HepG2 (cell line): Measurements from ENCODE around the gene SEC31B. TPM values are rescaled to one million over a fixed set of nuclear protein-coding genes. Genes with fewer than 3 reads are reported as not detected.

Experiments used
- ADNP ChIP-seq: sonication (generic); formaldehyde crosslinking; IDR thresholded peaks from 2 replicates; pipeline ENCODE4 v1.4.0; 2020; ENCODE audit warnings: missing genetic modification reagents
- ETV6 ChIP-seq: sonication (generic); formaldehyde crosslinking; conservative IDR thresholded peaks from 2 replicates; pipeline ENCODE4 v1.4.0; 2020; ENCODE audit warnings: missing genetic modification reagents
- HMG20B ChIP-seq: conservative IDR thresholded peaks from 2 replicates; pipeline ENCODE4 v1.6.1; 2016; ENCODE audit warnings: missing genetic modification reagents, missing compliant biosample characterization
- HNF4G ChIP-seq, 2 experiments: sonication (generic) in 1 of 2; formaldehyde crosslinking in 1 of 2; IDR thresholded peaks; 2 replicates each; pipeline versions ENCODE4 v1.4.0 to v1.6.1; 2011 to 2020; ENCODE audit warnings: borderline replicate concordance in 2 of 2, low read depth in 2 of 2, mild to moderate bottlenecking in 2 of 2, low read length in 1 of 2, missing genetic modification reagents in 1 of 2, moderate library complexity in 1 of 2
- MYNN ChIP-seq: sonication (generic); formaldehyde crosslinking; IDR thresholded peaks from 2 replicates; pipeline ENCODE4 v1.4.0; 2020; ENCODE audit warnings: mild to moderate bottlenecking, low read depth, missing genetic modification reagents
- NFYC ChIP-seq: IDR thresholded peaks from 2 replicates; pipeline ENCODE4 v1.6.1; 2016; ENCODE audit warnings: missing genetic modification reagents, missing compliant biosample characterization
- POLR2AphosphoS2 ChIP-seq: IDR thresholded peaks from 2 replicates; pipeline ENCODE4 v1.6.1; 2011; ENCODE audit warnings: low read depth, low read length, improper control_type of control experiment
- PRMT3 ChIP-seq: sonication (generic); formaldehyde crosslinking; IDR thresholded peaks from 2 replicates; pipeline ENCODE4 v1.8.1; 2022; ENCODE audit warnings: low read depth, mild to moderate bottlenecking, moderate library complexity, missing genetic modification reagents, borderline replicate concordance
- PRPF4 ChIP-seq: fragments of 200-400 bp; formaldehyde crosslinking; IDR thresholded peaks from 2 replicates; pipeline ENCODE4 v1.6.1; 2016; ENCODE audit warnings: low read length, low read depth; ENCODE audit not compliant: poor library complexity, severe bottlenecking
- RBM39 ChIP-seq: fragments of 200-400 bp; formaldehyde crosslinking; IDR thresholded peaks from one replicate; pipeline ENCODE4 v1.6.1; 2018; ENCODE audit warnings: antibody characterized with exemption, mild to moderate bottlenecking, low read depth, low read length; ENCODE audit not compliant: poor library complexity, severe bottlenecking
- REL ChIP-seq: sonication (generic); formaldehyde crosslinking; conservative IDR thresholded peaks from 2 replicates; pipeline ENCODE4 v1.8.0; 2022; ENCODE audit warnings: mild to moderate bottlenecking, missing genetic modification reagents, moderate library complexity
- RFX5 ChIP-seq: IDR thresholded peaks from 2 replicates; pipeline ENCODE4 v1.6.1; 2011; ENCODE audit warnings: low read depth, low read length, improper control_type of control experiment
- SAP130 ChIP-seq: IDR thresholded peaks from 2 replicates; pipeline ENCODE4 v1.6.1; 2016; ENCODE audit warnings: low read depth
- SATB2 ChIP-seq: sonication (generic); formaldehyde crosslinking; IDR thresholded peaks from 2 replicates; pipeline ENCODE4 v1.5.0; 2020; ENCODE audit warnings: missing genetic modification reagents
- ZBTB40 ChIP-seq, 2 experiments: fragments of 450-650 bp in 1 of 2; sonication (generic) in 1 of 2; formaldehyde crosslinking in 1 of 2; IDR thresholded peaks; 2 replicates each; pipeline versions ENCODE4 v1.6.1 to v1.8.0; 2016 to 2022; ENCODE audit warnings: antibody characterized with exemption in 1 of 2, mild to moderate bottlenecking in 1 of 2, missing genetic modification reagents in 1 of 2
- ZNF382 ChIP-seq: sonication (generic); formaldehyde crosslinking; IDR thresholded peaks from 2 replicates; pipeline ENCODE4 v1.5.0; 2020; ENCODE audit warnings: missing genetic modification reagents, mild to moderate bottlenecking, borderline replicate concordance
- polyA plus RNA-seq, 8 experiments: library from polyadenylated mRNA; depleted of rRNA in 3 of 8; stranded (reverse) in 7 of 8; unstranded in 1 of 8; fragments of >200 nt; fragmentation: Illumina TruSeq in 4 of 8; extraction: Trizol in 4 of 8; gene quantifications; 2 replicates each; pipeline versions ENCODE4 v1.2.1 to v1.2.3, GENCODE V29; 2011 to 2016; ENCODE audit warnings: low read depth in 4 of 8, missing spikeins in 1 of 8, mixed read lengths in 1 of 8; ENCODE audit not compliant: insufficient read depth in 1 of 8
- total RNA-seq, 5 experiments: library from RNA; depleted of rRNA; stranded (reverse); fragments of >200 nt; fragmentation: Illumina TruSeq; extraction: Trizol; gene quantifications; 2 replicates each; pipeline ENCODE4 v1.2.3, GENCODE V29; 2016; ENCODE audit warnings: low read depth in 1 of 5
- TF ChIP-seq, protein P1 (sequence below): IDR thresholded peaks from 2 replicates; pipeline ENCODE4 v1.6.1; 2016; ENCODE audit warnings: missing compliant biosample characterization, missing genetic modification reagents, borderline replicate concordance
- TF ChIP-seq, protein P2 (sequence below): sonication (generic); formaldehyde crosslinking; IDR thresholded peaks from 2 replicates; pipeline ENCODE4 v1.8.0; 2022; ENCODE audit warnings: mild to moderate bottlenecking, missing genetic modification reagents

The SEC31B gene
- total and polyA plus RNA-seq, 2 of the 13 experiments (the other 11 are each of a cell fraction or from before 2014, with no cell fraction given): 2.0 to 8.3 TPM

GRCh38 chr10:100481462-100482081, 38.1 kb downstream of the SEC31B start (continued):
- TF ChIP-seq NFYC (CRISPR knock-in tag): peak; percentile 89
- TF ChIP-seq POLR2AphosphoS2: no peak
- no peak for TF ChIP-seq ETV6 (CRISPR knock-in tag)
- no peak for TF ChIP-seq ADNP (CRISPR knock-in tag)
- TF ChIP-seq SAP130: 0 out of 2 replicates have a peak, but pooled peaks have one; percentile 26
- no peak for TF ChIP-seq RBM39
- no peak for TF ChIP-seq HNF4G (IDR thresholded peaks at IDR 0.05; ENCODE audit: borderline replicate concordance, low read depth, low read length)
- no peak for TF ChIP-seq HNF4G (CRISPR knock-in tag; IDR thresholded peaks at IDR 0.05; ENCODE audit: borderline replicate concordance, low read depth)
- TF ChIP-seq, protein P1, sequence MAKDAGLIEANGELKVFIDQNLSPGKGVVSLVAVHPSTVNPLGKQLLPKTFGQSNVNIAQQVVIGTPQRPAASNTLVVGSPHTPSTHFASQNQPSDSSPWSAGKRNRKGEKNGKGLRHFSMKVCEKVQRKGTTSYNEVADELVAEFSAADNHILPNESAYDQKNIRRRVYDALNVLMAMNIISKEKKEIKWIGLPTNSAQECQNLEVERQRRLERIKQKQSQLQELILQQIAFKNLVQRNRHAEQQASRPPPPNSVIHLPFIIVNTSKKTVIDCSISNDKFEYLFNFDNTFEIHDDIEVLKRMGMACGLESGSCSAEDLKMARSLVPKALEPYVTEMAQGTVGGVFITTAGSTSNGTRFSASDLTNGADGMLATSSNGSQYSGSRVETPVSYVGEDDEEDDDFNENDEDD (CRISPR knock-in tag): peak; percentile 13; the same call in 1 of the 2 replicates
- TF ChIP-seq SATB2 (CRISPR knock-in tag): no peak
- TF ChIP-seq PRMT3: no peak
- TF ChIP-seq REL (CRISPR knock-in tag): 0 out of 2 replicates have a peak, but pooled peaks have one; percentile 5
- TF ChIP-seq ZNF382: no peak
- TF ChIP-seq RFX5: peak; percentile 100
- TF ChIP-seq, protein P2, sequence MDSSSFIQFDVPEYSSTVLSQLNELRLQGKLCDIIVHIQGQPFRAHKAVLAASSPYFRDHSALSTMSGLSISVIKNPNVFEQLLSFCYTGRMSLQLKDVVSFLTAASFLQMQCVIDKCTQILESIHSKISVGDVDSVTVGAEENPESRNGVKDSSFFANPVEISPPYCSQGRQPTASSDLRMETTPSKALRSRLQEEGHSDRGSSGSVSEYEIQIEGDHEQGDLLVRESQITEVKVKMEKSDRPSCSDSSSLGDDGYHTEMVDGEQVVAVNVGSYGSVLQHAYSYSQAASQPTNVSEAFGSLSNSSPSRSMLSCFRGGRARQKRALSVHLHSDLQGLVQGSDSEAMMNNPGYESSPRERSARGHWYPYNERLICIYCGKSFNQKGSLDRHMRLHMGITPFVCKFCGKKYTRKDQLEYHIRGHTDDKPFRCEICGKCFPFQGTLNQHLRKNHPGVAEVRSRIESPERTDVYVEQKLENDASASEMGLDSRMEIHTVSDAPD (CRISPR knock-in tag): no peak
- no peak for TF ChIP-seq MYNN (CRISPR knock-in tag)
- TF ChIP-seq PRPF4: no peak
- no peak for TF ChIP-seq HMG20B
- no peak for TF ChIP-seq ZBTB40 (IDR thresholded peaks at IDR 0.05)
- no peak for TF ChIP-seq ZBTB40 (CRISPR knock-in tag; IDR thresholded peaks at IDR 0.05)
